ENCODE results near the gene TBC1D32.
"Not testable (repeated sequence)": the region's sequence is repeated elsewhere in the genome, so short reads cannot be mapped to it uniquely, and the experiment has no call there.

TBC1D32 gene

DNA sequence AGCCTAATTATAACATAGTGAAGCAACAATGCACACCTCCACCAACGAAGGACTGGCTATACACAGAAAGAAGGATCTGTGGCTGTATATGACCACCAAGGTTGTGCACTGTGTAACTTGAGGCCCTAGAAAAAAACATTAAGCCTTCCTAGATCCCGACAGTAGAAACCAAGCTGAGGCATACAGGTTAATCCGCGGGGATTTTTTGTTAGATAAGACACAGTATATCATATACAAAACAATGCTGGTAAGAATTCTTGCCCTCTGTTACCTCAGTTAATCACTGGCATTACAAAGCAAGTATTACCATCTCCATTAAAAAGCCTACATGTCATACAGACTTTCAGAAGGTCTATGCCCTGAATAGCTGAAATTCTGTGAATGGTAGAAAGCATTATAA, 228.8 kb downstream of the TBC1D32 start:
- TF ChIP-seq, protein P1, sequence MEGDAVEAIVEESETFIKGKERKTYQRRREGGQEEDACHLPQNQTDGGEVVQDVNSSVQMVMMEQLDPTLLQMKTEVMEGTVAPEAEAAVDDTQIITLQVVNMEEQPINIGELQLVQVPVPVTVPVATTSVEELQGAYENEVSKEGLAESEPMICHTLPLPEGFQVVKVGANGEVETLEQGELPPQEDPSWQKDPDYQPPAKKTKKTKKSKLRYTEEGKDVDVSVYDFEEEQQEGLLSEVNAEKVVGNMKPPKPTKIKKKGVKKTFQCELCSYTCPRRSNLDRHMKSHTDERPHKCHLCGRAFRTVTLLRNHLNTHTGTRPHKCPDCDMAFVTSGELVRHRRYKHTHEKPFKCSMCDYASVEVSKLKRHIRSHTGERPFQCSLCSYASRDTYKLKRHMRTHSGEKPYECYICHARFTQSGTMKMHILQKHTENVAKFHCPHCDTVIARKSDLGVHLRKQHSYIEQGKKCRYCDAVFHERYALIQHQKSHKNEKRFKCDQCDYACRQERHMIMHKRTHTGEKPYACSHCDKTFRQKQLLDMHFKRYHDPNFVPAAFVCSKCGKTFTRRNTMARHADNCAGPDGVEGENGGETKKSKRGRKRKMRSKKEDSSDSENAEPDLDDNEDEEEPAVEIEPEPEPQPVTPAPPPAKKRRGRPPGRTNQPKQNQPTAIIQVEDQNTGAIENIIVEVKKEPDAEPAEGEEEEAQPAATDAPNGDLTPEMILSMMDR (IDR thresholded peaks at IDR 0.05; ENCODE audit: control insufficient read depth, extremely low read depth, insufficient read depth): no peak
- DNase-seq (ENCODE audit: low read depth): no peak
- no peak overlapping the region for H3K4me3 ChIP-seq (ENCODE audit: low read depth, low read length)

DNA sequence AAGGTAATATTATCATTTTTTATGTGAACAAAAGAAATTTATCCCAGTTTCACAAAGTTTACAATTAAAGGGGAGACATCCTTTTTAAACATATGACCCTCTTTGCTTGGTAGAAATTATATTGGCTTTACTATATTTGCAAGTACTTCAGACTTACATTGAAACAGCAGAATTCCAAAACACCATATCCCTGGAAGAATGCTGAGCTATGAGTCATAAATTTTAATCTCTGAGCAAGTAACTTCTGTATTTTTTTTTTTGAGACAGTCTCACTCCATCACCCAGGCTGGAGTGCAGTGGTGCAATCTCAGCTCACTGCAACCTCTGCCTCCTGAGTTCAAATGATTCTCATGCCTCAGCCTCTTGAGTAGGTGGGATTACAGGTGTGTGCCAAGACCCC, 240.4 kb downstream of the TBC1D32 start:
- TF ChIP-seq, protein P1 (IDR thresholded peaks at IDR 0.05; ENCODE audit: control insufficient read depth, extremely low read depth, insufficient read depth): no peak
- no peak for DNase-seq (ENCODE audit: low read depth)
- no peak overlapping the region for H3K4me3 ChIP-seq (ENCODE audit: low read depth, low read length)

DNA sequence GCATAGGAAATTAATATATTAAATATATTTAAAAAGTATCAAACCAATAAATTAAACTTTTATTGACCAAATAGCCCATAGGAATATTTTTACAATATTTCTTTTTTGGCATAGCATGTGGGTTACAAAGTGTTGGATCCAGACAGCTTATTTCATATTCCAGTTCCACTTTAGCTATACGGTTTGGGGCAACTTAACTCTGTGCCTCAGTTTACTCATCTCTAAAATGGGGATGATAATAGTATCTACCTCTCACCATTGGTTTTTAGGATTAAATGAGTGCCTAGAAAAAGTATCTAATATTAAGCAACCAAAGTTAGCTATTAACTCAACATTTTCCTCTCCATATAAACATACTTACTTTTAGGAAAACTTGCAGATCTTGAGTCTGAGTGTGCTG, 243.8 kb downstream of the TBC1D32 start:
- TF ChIP-seq, protein P1 (IDR thresholded peaks at IDR 0.05; ENCODE audit: control insufficient read depth, extremely low read depth, insufficient read depth): no peak
- H3K4me3 ChIP-seq (ENCODE audit: low read depth, low read length): no peak overlapping the region
- DNase-seq (ENCODE audit: low read depth): no peak

DNA sequence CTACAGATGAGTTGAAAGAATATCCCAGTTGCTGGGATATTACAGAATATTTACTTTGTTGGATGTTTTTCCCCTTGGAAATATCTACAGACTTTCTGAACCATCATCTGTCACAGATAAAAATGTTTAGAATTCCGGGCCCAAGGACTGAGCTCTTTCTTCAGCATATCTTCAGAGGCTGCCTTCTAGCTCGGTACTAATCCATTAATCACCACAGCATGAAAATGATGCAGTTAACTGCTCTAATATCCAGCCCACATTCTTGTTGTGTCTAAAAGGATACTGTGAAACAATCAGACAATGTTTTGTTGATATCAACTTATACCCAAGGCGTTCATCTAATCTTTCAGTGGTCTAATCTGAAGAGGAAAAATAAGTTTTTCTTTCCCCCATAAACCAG, 247.4 kb downstream of the TBC1D32 start:
- TF ChIP-seq, protein P1 (IDR thresholded peaks at IDR 0.05; ENCODE audit: control insufficient read depth, extremely low read depth, insufficient read depth): no peak
- DNase-seq (ENCODE audit: low read depth): no peak
- no peak overlapping the region for H3K4me3 ChIP-seq (ENCODE audit: low read depth, low read length)

DNA sequence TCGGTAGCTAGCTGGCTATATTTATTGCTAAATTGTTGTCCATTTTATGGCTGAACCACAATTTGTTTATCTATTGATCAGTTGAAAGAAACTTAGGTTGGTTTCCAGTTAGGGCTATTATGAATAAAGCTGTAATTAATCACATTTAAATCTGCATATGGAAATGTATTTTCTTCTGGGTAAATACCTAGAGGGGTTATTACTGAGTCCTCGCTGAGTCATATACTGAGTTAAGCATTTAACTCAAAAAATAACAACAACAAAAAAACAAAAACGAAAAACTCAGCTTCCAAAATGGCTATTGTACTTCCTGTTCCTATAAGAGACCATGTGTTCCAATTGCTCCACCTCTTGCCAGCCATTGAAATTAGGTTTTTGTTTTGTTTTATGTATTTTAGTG, 258.2 kb downstream of the TBC1D32 start:
- H3K4me3 ChIP-seq (ENCODE audit: low read depth, low read length): no peak overlapping the region
- TF ChIP-seq, protein P1 (IDR thresholded peaks at IDR 0.05; ENCODE audit: control insufficient read depth, extremely low read depth, insufficient read depth): no peak
- DNase-seq (ENCODE audit: low read depth): no peak

DNA sequence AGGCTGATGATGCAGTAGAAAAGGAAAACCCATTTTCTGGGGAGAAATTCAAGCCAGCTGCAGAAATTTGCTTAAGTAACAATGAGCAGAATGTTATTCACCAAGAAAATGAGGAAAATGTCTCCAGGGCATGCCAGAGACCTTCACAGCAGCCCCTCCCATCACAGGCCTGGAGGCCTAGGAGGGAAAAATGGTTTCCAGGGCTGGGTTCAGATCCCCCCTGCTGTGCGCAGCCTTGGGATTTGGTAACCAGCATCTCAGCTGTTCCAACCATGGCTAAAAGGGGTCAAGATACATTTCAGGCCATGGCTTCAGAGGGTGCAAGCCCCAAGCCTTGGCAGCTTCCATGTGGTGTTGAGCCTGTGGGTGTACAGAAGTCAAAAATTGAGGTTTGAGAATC, 265.5 kb downstream of the TBC1D32 start:
- H3K4me3 ChIP-seq (ENCODE audit: low read depth, low read length); DNase-seq (ENCODE audit: low read depth): not testable (repeated sequence)

DNA sequence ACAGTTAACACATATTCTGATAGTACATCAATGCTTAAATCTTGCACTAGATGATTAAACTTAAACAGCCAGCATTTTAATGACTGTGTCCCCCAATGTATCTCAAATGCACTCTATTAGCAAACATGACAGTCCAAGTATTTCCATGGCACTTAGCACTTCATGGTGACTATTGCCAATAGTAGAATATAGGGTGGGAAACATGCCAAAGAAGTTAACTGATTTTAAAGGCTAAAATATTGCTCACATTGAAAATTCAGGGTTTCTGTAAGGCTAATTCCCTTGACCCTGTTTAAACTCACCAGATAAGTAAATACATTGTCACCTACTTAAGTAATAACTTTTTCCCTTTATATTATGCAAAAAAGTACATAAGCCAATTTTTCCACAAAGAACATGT, 266.9 kb downstream of the TBC1D32 start:
- TF ChIP-seq, protein P1 (IDR thresholded peaks at IDR 0.05; ENCODE audit: control insufficient read depth, extremely low read depth, insufficient read depth): no peak
- DNase-seq (ENCODE audit: low read depth): no peak
- no peak overlapping the region for H3K4me3 ChIP-seq (ENCODE audit: low read depth, low read length)

DNA sequence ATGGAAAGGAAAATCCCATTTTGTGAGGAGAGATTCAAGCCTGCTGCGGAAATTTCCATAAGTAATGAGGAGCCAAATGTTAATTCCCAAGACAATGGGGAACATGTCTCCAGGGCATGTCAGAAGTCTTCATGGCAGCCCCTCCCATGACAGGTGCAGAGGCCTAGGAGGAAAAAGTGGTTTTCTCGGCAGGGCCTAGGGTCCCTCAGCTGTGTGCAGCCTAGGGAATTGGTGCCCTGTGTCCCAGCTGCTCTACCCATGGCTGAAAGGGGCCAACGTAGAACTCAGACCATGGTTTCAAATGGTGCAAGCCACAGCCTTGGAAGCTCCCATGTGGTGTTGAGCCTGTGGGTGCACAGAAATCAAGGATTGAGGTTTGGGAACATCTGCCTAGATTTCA, 269.9 kb downstream of the TBC1D32 start:
- H3K4me3 ChIP-seq (ENCODE audit: low read depth, low read length): no peak overlapping the region
- DNase-seq (ENCODE audit: low read depth): no peak

More for the DNA sequence above, 269.9 kb downstream of the TBC1D32 start:
- TF ChIP-seq, protein P1 (IDR thresholded peaks at IDR 0.05; ENCODE audit: control insufficient read depth, extremely low read depth, insufficient read depth): no peak
